ENCODE results near the gene GNB1. TPM values are rescaled to one million over a fixed set of nuclear protein-coding genes. Genes with fewer than 3 reads are reported as not detected.

Gene GNB1
- total and polyA plus RNA-seq, 2 of the 4 experiments (the other 2 are of a cell fraction): 73.5 to 371 TPM

DNA sequence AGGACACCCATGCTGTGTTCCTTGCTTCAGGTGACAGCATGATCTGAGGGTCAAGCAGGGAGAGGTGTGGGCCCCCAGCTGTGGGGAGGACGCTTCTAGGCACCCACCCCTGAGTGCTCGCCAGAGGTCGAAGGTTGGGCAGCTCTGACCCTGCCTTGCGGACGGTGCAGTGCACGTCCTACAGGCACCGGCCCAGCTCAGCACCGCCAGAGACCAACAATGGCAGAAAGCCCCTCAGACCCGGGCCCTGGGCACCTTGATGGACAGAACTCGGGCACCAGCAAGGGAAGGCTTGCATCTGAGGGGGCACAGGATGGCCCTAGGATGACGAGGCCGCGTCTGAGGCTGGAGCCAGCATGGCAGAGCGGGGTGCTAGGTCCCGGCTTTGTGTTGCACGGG is 137.3 kb downstream of the GNB1 start:
- H4K8ac ChIP-seq (ENCODE audit: low read depth in 2 of 2, low read length in 2 of 2): no peak overlapping the region
- ChIA-PET CTCF (no interaction called here), POLR2A (ENCODE audit: unreplicated experiment) (no interaction called here)
- H3K14ac ChIP-seq (replicated peaks; ENCODE audit: low read depth, low read length): no peak overlapping the region
- no peaks in the 10 kb centered on the region for H3K4me1 ChIP-seq (ENCODE audit: control insufficient read depth, insufficient read depth, low read length)
- no peak overlapping the region for H3K56ac ChIP-seq (ENCODE audit: extremely low read depth, insufficient read depth, low read length)
- DNase-seq: no peak
- H2BK120ac ChIP-seq (ENCODE audit: low read depth, low read length): no peak overlapping the region
- dilution Hi-C loops (cut with HindIII; ENCODE audit: low sequenced_read_pairs, unreplicated experiment) (no loop called here), in situ Hi-C loops (cut with MboI; ENCODE audit: low sequenced_read_pairs) (no loop called here), intact Hi-C loops (cut with micrococcal nuclease) (no loop called here)
- no peaks in the 10 kb centered on the region for H3K27me3 ChIP-seq (ENCODE audit: control insufficient read depth, insufficient read depth, low read length)
- no peak overlapping the region for H2AK5ac ChIP-seq (ENCODE audit: low read depth, low read length)
- no peak for ATAC-seq (ENCODE audit: low read depth)
- H3K4ac ChIP-seq (ENCODE audit: low read depth, low read length): no peak overlapping the region
- H3K9me1 ChIP-seq (ENCODE audit: insufficient read depth, low read length): no peaks in the 10 kb centered on the region; the same call in 1 of the 2 replicates
- no peak overlapping the region for H3K23ac ChIP-seq (ENCODE audit: low read depth, low read length)
- no peaks in the 10 kb centered on the region for H3K9me3 ChIP-seq (ENCODE audit: control insufficient read depth, insufficient read depth, low read length)
- H2AFZ ChIP-seq (replicated peaks; ENCODE audit: low read length, poor library complexity): no peak overlapping the region
- peaks cover 38% of the 10 kb centered on the region for H3K36me3 ChIP-seq (ENCODE audit: control insufficient read depth, insufficient read depth, low read length)
- H2BK20ac ChIP-seq (ENCODE audit: low read depth, low read length): no peak overlapping the region
- BruUV-seq (replicated peaks): no TSS peak
- no peak overlapping the region for H2BK15ac ChIP-seq (ENCODE audit: low read depth, low read length)
- no peak overlapping the region for H3K27ac ChIP-seq (ENCODE audit: insufficient read depth, low read length)
- no peak overlapping the region for H4K91ac ChIP-seq (ENCODE audit: insufficient read depth, low read depth, low read length)
- H3K4me2 ChIP-seq (ENCODE audit: low read depth, low read length): no peak overlapping the region
- H3K18ac ChIP-seq (ENCODE audit: low read depth, low read length): no peak overlapping the region
- WGBS, 2 experiments (ENCODE audit: extremely low coverage in 2 of 2, insufficient read length in 1 of 2): 96% methylated on average over 15 of the region's 16 CpGs; no CpG with 5 or more reads in 1 of the 2 experiments
- no peak overlapping the region for H3K9ac ChIP-seq (ENCODE audit: low read depth, low read length)
- peaks cover 4 to 5% of the 10 kb centered on the region in 2 experiments; a peak in 2 of 4 replicates for H3K79me1 ChIP-seq (ENCODE audit: low read depth in 1 of 2, low read length in 2 of 2)
- H3K4me3 ChIP-seq (ENCODE audit: insufficient read depth, low read depth, low read length): no peak overlapping the region
- no peak overlapping the region for H2BK5ac ChIP-seq (ENCODE audit: low read depth, low read length, poor library complexity, severe bottlenecking)
- no peak overlapping the region for H4K5ac ChIP-seq (ENCODE audit: low read depth, low read length)
- peaks cover 7% of the 10 kb centered on the region; the same call in 1 of the 2 replicates for H4K20me1 ChIP-seq (ENCODE audit: insufficient read depth, low read length)
- H2AK9ac ChIP-seq (replicated peaks; ENCODE audit: low read depth, low read length, poor library complexity): peak overlapping the region; percentile 55
- TF ChIP-seq, protein P1, sequence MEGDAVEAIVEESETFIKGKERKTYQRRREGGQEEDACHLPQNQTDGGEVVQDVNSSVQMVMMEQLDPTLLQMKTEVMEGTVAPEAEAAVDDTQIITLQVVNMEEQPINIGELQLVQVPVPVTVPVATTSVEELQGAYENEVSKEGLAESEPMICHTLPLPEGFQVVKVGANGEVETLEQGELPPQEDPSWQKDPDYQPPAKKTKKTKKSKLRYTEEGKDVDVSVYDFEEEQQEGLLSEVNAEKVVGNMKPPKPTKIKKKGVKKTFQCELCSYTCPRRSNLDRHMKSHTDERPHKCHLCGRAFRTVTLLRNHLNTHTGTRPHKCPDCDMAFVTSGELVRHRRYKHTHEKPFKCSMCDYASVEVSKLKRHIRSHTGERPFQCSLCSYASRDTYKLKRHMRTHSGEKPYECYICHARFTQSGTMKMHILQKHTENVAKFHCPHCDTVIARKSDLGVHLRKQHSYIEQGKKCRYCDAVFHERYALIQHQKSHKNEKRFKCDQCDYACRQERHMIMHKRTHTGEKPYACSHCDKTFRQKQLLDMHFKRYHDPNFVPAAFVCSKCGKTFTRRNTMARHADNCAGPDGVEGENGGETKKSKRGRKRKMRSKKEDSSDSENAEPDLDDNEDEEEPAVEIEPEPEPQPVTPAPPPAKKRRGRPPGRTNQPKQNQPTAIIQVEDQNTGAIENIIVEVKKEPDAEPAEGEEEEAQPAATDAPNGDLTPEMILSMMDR (conservative IDR thresholded peaks at IDR 0.05; ENCODE audit: low read depth, low read length): no peak
- TF ChIP-seq, protein P2, sequence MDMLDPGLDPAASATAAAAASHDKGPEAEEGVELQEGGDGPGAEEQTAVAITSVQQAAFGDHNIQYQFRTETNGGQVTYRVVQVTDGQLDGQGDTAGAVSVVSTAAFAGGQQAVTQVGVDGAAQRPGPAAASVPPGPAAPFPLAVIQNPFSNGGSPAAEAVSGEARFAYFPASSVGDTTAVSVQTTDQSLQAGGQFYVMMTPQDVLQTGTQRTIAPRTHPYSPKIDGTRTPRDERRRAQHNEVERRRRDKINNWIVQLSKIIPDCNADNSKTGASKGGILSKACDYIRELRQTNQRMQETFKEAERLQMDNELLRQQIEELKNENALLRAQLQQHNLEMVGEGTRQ (IDR thresholded peaks at IDR 0.05; ENCODE audit: low read depth, low read length): no peak
- TF ChIP-seq MXI1 (IDR thresholded peaks at IDR 0.05; ENCODE audit: borderline replicate concordance, low read depth, low read length) (no peak), MAZ (IDR thresholded peaks at IDR 0.05; ENCODE audit: borderline replicate concordance, low read depth, low read length) (no peak), FOS (IDR thresholded peaks at IDR 0.05; ENCODE audit: low read depth, low read length) (no peak), BHLHE40 (IDR thresholded peaks at IDR 0.05; ENCODE audit: low read depth, low read length) (no peak)
- TF ChIP-seq, protein P3, sequence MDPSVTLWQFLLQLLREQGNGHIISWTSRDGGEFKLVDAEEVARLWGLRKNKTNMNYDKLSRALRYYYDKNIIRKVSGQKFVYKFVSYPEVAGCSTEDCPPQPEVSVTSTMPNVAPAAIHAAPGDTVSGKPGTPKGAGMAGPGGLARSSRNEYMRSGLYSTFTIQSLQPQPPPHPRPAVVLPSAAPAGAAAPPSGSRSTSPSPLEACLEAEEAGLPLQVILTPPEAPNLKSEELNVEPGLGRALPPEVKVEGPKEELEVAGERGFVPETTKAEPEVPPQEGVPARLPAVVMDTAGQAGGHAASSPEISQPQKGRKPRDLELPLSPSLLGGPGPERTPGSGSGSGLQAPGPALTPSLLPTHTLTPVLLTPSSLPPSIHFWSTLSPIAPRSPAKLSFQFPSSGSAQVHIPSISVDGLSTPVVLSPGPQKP (IDR thresholded peaks at IDR 0.05; ENCODE audit: borderline replicate concordance, low read depth, low read length): no peak

Measured in IMR-90 (cell line).